HG02943 (cell line): ENCODE measurements around the gene FAM163B.
"Not testable (repeated sequence)": the region's sequence is repeated elsewhere in the genome, so short reads cannot be mapped to it uniquely, and the experiment has no call there.

Source experiments
- ATAC-seq: cut with Tn5 transposase; IDR thresholded peaks from one replicate; pipeline ENCODE4 v1.9.1; 2021; ENCODE audit warnings: mild to moderate bottlenecking, low read depth, moderate library complexity; ENCODE audit not compliant: unreplicated experiment

Gene FAM163B

GRCh38 chr9:133640580-133641395 is 31.6 kb upstream of the FAM163B start:
- no peak for ATAC-seq

DNA sequence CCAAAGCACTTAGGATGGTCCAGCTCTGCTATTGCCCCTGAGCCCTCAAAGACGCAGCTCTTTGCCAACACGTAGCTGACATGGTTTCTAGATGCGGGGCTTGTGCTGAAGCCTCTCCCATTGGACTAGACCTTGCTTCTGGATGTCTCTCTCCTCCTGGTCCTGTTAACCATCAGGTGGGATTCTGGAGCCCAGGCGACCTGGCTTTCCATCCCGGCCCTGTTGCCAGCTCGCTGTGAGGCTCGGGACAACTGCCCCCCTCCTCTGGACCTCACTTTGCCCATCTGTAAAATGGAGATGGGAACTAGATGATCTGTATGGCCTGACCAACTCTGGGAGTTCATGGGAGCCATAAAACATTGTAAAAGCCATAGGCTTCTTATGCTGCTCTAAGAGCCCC is 31.0 kb upstream of the FAM163B start:
- no peak for ATAC-seq

GRCh38 chr9:133639613-133640012 is 30.4 kb upstream of the FAM163B start:
- no peak for ATAC-seq

DNA sequence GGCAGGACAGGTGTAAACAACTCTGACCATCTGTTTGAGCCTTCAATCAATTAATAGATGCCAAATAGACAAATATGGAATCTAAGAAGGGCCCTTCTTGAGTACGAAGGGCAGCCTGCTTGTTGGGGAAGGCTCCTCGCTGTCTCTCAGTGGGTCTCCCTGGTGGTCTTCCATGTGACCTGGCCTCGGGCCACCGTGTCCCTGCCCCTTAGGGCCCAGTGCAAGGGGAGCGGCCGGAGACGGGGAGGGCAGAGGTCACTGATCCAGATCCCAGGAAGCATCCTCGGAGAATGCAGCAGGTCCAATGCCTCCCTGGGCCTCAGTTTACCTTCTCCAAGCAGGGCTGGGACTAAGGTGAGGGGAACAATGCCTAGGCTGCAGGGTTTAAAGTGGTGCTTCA is 29.5 kb upstream of the FAM163B start:
- no peak for ATAC-seq

GRCh38 chr9:133638076-133638475 is 28.9 kb upstream of the FAM163B start:
- ATAC-seq, result no peak

DNA sequence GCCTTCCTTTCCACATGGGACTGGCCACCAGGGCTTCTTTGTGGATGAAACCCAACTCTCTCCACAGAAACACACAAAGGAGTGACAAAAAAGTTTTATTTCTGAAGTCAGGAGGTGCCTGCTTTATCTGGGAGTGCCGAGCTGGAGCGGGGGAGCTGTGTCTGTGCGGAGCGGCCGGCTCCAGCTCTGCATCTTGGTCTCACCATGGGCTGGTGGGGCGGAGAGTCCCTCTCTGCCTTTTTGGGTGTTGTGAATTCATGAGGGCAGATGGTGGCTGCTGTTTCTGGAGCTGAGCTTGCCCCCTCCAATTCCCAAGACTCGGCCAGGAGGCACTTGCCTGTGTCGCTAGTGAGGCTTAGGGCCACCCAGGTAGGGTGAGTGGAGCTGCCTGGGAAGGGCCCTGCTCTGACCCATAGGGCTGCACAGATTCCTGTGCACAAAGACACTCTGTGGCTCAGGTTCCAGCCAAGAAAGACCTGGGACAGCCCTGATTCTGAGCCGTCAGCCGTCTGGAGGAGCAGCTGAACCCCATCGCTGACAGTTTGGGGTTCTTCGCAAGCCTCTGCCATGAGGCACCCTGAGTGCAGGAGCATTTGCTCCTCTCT is 28.4 kb upstream of the FAM163B start:
- no peak for ATAC-seq

DNA sequence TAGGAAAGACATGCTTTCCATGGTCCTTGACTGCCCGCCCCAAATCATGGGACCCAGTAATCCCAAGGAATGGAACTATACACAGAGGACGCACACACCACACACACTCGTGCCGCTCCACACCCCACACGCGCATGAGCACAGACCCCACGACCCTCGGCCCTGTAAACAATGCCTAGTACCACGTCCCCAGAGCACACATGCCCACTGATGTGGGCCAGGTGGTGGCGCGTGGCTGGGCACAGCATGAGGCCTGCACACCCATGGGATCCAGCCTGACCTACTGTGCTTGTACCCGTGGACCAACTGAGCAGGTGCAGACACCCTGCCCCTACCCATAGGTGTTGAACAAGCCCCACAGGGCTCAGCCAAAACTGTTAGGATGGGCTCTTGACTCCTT is 27.7 kb upstream of the FAM163B start:
- no peak for ATAC-seq

DNA sequence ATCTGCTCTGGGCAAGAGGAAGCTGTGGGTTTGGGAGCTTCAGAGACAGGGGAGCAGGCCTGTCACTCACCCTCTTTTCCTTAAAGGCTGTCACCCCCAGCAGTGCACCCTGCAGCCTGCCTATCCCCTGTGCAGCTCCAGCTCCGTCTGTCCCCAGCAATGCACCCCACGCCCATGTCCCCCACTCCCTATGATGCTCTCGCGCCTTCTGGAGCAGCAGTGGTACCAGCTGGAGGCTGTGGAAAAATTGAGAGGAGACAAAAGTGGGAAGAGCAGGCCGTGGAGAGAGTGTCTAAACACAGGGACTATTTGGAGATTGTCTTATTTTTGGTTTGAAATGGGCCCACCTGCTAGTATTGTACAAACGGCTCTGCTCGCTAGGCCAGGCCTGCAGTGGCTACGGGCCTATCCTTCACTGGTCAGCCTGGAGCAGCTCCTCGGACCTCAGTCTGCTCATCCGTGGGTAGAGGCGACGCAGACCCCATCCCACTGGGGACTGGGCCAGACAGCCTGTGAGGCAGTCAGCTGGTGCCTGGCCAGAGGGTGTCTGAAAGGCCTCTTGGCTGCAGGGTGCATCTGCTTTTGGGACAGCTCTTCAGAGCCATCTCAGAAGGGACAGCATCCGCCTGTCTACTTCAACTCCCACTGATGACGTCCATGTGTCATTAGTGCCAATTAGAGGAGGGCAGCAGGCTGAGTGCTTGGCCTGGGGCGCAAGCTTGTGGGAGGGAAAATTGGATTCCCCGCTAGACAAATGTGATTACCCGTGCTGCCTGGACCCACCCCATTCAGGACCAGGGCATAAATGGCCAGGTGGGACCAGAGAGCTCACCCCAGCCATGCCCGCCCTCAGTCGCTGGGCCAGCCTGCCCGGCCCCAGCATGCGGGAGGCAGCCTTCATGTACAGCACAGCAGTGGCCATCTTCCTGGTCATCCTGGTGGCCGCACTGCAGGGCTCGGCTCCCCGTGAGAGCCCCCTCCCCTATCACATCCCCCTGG is 26.6 kb upstream of the FAM163B start, which contains the start of gene DBH:
Gene DBH (plus strand): TSS at position 831 of the 999 bp plus-strand sequence. CDS start 9 bp downstream, at position 840.
- no peak for ATAC-seq

GRCh38 chr9:133635098-133635497 is 25.9 kb upstream of the FAM163B start:
- no peak for ATAC-seq

GRCh38 chr9:133634081-133634691 is 25.0 kb upstream of the FAM163B start:
- no peak for ATAC-seq

- no peak for ATAC-seq
These were observed 24.5 kb upstream of the FAM163B start for GRCh38 chr9:133633681-133634080.

- ATAC-seq, result no peak
These were observed 23.9 kb upstream of the FAM163B start for GRCh38 chr9:133632806-133633680.

DNA sequence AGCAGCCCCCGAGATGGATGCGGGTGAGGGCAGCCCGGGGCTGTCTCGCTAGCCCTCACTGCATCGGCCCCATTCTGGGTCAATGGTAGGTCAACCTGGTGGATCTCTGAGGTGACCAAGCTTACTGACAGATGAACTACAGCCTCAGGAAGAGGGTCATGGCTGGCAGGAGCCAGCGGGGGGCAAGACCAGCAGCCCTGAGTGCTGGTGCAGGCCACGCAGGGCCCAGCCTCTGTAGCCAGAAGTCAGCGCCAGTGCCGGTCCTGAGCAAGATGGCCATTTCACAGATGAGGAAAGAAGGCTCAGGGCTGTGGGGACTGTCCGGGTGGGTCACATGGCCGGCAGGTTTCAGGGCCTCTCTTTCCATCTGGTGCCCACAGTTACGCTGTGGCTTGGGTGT is 21.9 kb upstream of the FAM163B start:
- no peak for ATAC-seq

GRCh38 chr9:133629221-133630110 is 20.3 kb upstream of the FAM163B start:
- ATAC-seq, result no peak

GRCh38 chr9:133628766-133629165 is 19.6 kb upstream of the FAM163B start:
- ATAC-seq, result no peak

DNA sequence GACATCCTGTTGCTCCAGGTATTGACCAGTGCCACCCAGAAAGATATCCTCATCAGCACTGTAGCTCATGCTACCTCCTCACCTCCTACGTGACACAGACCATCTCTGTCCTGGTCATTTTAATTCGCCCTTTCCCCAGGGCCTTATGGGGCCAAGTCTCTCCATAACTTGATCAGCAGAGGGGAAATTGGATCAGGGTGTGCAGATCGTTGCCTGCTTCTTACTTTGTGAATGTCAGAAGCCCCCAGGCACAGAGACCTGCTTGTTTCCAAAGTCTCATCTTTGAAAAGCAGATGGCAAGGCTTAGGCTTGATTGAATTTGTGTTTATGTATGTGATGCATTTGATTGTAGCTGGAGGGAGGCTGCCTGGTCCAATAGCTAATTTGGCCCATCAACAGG is 18.2 kb upstream of the FAM163B start:
- ATAC-seq, result no peak

GRCh38 chr9:133626008-133626407 is 16.8 kb upstream of the FAM163B start:
- not testable (repeated sequence) for ATAC-seq

DNA sequence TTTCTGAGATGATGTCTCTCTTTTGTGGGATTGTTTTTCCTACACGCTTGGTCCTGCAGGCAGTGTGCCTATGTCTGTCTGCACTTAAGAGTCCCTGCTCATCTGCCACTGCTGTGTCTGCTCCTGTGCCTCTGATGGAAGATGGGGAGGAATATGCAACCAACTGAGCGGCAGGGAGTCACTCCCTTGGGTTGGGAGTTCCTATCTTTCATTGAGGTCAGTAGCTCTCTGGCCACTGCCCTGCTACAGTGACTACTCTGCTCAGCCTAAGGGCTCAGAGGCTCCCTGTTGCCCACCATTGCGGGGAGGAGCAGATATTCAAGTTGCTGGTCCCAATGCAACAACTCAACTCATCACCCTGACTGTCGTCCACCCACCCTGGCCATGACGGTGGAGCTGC is 13.4 kb upstream of the FAM163B start:
- no peak for ATAC-seq
